HEK293 (cell line): ENCODE measurements around the gene COL18A1.
A peak's percentile ranks its signal among the peaks of the same experiment; 100 is the strongest.

ENCODE experiments used
- GLI4 ChIP-seq: fragments of 450-650 bp; formaldehyde crosslinking; IDR thresholded peaks from 2 replicates; pipeline ENCODE4 v1.5.1; 2016; ENCODE audit warnings: missing biosample characterization, missing genetic modification characterization
- GLIS1 ChIP-seq: fragments of 450-650 bp; formaldehyde crosslinking; IDR thresholded peaks from 2 replicates; pipeline ENCODE4 v1.5.1; 2016; ENCODE audit warnings: missing biosample characterization, missing genetic modification characterization
- IKZF3 ChIP-seq: fragments of 450-650 bp; IDR thresholded peaks from 2 replicates; pipeline ENCODE4 v1.5.0; 2018; ENCODE audit warnings: missing biosample characterization, mild to moderate bottlenecking, missing genetic modification characterization, moderate library complexity
- KLF10 ChIP-seq: fragments of 450-650 bp; IDR thresholded peaks from 2 replicates; pipeline ENCODE4 v1.5.1; 2018; ENCODE audit warnings: missing biosample characterization, mild to moderate bottlenecking, missing genetic modification characterization
- KLF9 ChIP-seq: fragments of 450-650 bp; formaldehyde crosslinking; IDR thresholded peaks from 2 replicates; pipeline ENCODE4 v1.5.1; 2016; ENCODE audit warnings: missing biosample characterization, missing genetic modification characterization, low read depth
- MYNN ChIP-seq: fragments of 450-650 bp; formaldehyde crosslinking; IDR thresholded peaks from 2 replicates; pipeline ENCODE4 v1.5.1; 2016; ENCODE audit warnings: missing biosample characterization, missing genetic modification characterization, borderline replicate concordance
- PRDM1 ChIP-seq: fragments of 450-650 bp; formaldehyde crosslinking; IDR thresholded peaks from 2 replicates; pipeline ENCODE4; 2016; ENCODE audit warnings: missing biosample characterization, missing genetic modification characterization
- REPIN1 ChIP-seq: fragments of 450-650 bp; formaldehyde crosslinking; IDR thresholded peaks from 2 replicates; pipeline ENCODE4 v1.5.1; 2017; ENCODE audit warnings: missing biosample characterization, missing genetic modification characterization, low read depth
- TSHZ1 ChIP-seq: fragments of 450-650 bp; formaldehyde crosslinking; IDR thresholded peaks from 2 replicates; pipeline ENCODE4 v1.5.1; 2016; ENCODE audit warnings: missing biosample characterization, missing genetic modification characterization, borderline replicate concordance
- ZFP3 ChIP-seq: fragments of 450-650 bp; formaldehyde crosslinking; IDR thresholded peaks from 2 replicates; pipeline ENCODE4 v1.5.1; 2016; ENCODE audit warnings: low read depth, missing biosample characterization, missing genetic modification characterization
- ZFP41 ChIP-seq: fragments of 450-650 bp; formaldehyde crosslinking; IDR thresholded peaks from 2 replicates; pipeline ENCODE4 v1.5.1; 2016; ENCODE audit warnings: missing biosample characterization, missing genetic modification characterization, borderline replicate concordance
- ZIC2 ChIP-seq: fragments of 450-650 bp; formaldehyde crosslinking; IDR thresholded peaks from 2 replicates; pipeline ENCODE4 v1.5.1; 2016; ENCODE audit warnings: missing biosample characterization, missing genetic modification characterization
- ZNF223 ChIP-seq: fragments of 450-650 bp; formaldehyde crosslinking; IDR thresholded peaks from 2 replicates; pipeline ENCODE4 v1.5.1; 2016; ENCODE audit warnings: missing biosample characterization, missing genetic modification characterization
- ZNF335 ChIP-seq: fragments of 450-650 bp; formaldehyde crosslinking; conservative IDR thresholded peaks from 2 replicates; pipeline ENCODE4 v1.5.1; 2016; ENCODE audit warnings: missing biosample characterization, missing genetic modification characterization
- ZNF37A ChIP-seq: fragments of 450-650 bp; IDR thresholded peaks from 2 replicates; pipeline ENCODE4 v1.5.1; 2018; ENCODE audit warnings: missing biosample characterization, missing genetic modification characterization
- ZNF426 ChIP-seq: fragments of 450-650 bp; formaldehyde crosslinking; IDR thresholded peaks from 2 replicates; pipeline ENCODE4 v1.5.1; 2017; ENCODE audit warnings: missing biosample characterization, missing genetic modification characterization, mild to moderate bottlenecking, inconsistent platforms, moderate library complexity
- ZNF510 ChIP-seq: fragments of 450-650 bp; formaldehyde crosslinking; IDR thresholded peaks from 2 replicates; pipeline ENCODE4 v1.5.1; 2018; ENCODE audit warnings: mild to moderate bottlenecking, missing genetic modification characterization, missing biosample characterization; ENCODE audit not compliant: insufficient replicate concordance
- ZNF544 ChIP-seq: fragments of 450-650 bp; formaldehyde crosslinking; IDR thresholded peaks from 2 replicates; pipeline ENCODE4 v1.5.0; 2017; ENCODE audit warnings: missing biosample characterization, missing genetic modification characterization
- ZNF548 ChIP-seq: fragments of 450-650 bp; formaldehyde crosslinking; IDR thresholded peaks from 2 replicates; pipeline ENCODE4 v1.5.1; 2016; ENCODE audit warnings: missing biosample characterization, missing genetic modification characterization
- ZNF580 ChIP-seq: fragments of 450-650 bp; formaldehyde crosslinking; IDR thresholded peaks from 2 replicates; pipeline ENCODE4 v1.5.1; 2016; ENCODE audit warnings: missing biosample characterization, missing genetic modification characterization
- ZNF621 ChIP-seq: fragments of 450-650 bp; formaldehyde crosslinking; IDR thresholded peaks from 2 replicates; pipeline ENCODE4 v1.5.1; 2017; ENCODE audit warnings: missing biosample characterization, missing genetic modification characterization
- ZNF670 ChIP-seq: fragments of 450-650 bp; formaldehyde crosslinking; IDR thresholded peaks from 2 replicates; pipeline ENCODE4 v1.5.1; 2016; ENCODE audit warnings: missing biosample characterization, missing genetic modification characterization, low read depth
- ZNF776 ChIP-seq: fragments of 450-650 bp; formaldehyde crosslinking; IDR thresholded peaks from 2 replicates; pipeline ENCODE4 v1.5.0; 2017; ENCODE audit warnings: missing biosample characterization, missing genetic modification characterization, borderline replicate concordance
- ZNF777 ChIP-seq: fragments of 450-650 bp; formaldehyde crosslinking; IDR thresholded peaks from 2 replicates; pipeline ENCODE4 v1.5.1; 2017; ENCODE audit warnings: missing biosample characterization, missing genetic modification characterization, borderline replicate concordance
- ZNF830 ChIP-seq: fragments of 450-650 bp; IDR thresholded peaks from 2 replicates; pipeline ENCODE4 v1.5.0; 2018; ENCODE audit warnings: missing biosample characterization, missing genetic modification characterization, low read depth, mild to moderate bottlenecking, moderate library complexity
- ZSCAN18 ChIP-seq: fragments of 450-650 bp; formaldehyde crosslinking; IDR thresholded peaks from 2 replicates; pipeline ENCODE4 v1.5.1; 2016; ENCODE audit warnings: missing biosample characterization, missing genetic modification characterization
- ZSCAN30 ChIP-seq: fragments of 450-650 bp; IDR thresholded peaks from 2 replicates; pipeline ENCODE4 v1.5.1; 2018; ENCODE audit warnings: missing biosample characterization, mild to moderate bottlenecking, missing genetic modification characterization, moderate library complexity
- TF ChIP-seq, protein P1 (sequence below): fragments of 450-650 bp; formaldehyde crosslinking; IDR thresholded peaks from 2 replicates; pipeline ENCODE4 v1.5.1; 2017; ENCODE audit warnings: missing biosample characterization, missing genetic modification characterization
- TF ChIP-seq, protein P2 (sequence below): fragments of 450-650 bp; formaldehyde crosslinking; optimal IDR thresholded peaks from 2 replicates; pipeline ENCODE3; 2016; ENCODE audit warnings: missing biosample characterization, mild to moderate bottlenecking, missing genetic modification characterization
- TF ChIP-seq, protein P3 (sequence below): fragments of 450-650 bp; formaldehyde crosslinking; IDR thresholded peaks from 2 replicates; pipeline ENCODE4 v1.5.1; 2017; ENCODE audit warnings: missing biosample characterization, missing genetic modification characterization

Gene COL18A1

GRCh38 chr21:45541221-45542039 is 136.5 kb downstream of the COL18A1 start (continued):
- TF ChIP-seq ZNF777 (tag by site-specific recombination): no peak
- no peak for TF ChIP-seq REPIN1 (tag by site-specific recombination)
- TF ChIP-seq TSHZ1 (tag by site-specific recombination): no peak
- no peak for TF ChIP-seq PRDM1 (tag by site-specific recombination)
- peak; percentile 63; the same call in 1 of the 2 replicates for TF ChIP-seq KLF10 (tag by site-specific recombination)
- TF ChIP-seq ZNF548 (tag by site-specific recombination): no peak
- TF ChIP-seq ZNF223 (tag by site-specific recombination): no peak
- TF ChIP-seq, protein P1, sequence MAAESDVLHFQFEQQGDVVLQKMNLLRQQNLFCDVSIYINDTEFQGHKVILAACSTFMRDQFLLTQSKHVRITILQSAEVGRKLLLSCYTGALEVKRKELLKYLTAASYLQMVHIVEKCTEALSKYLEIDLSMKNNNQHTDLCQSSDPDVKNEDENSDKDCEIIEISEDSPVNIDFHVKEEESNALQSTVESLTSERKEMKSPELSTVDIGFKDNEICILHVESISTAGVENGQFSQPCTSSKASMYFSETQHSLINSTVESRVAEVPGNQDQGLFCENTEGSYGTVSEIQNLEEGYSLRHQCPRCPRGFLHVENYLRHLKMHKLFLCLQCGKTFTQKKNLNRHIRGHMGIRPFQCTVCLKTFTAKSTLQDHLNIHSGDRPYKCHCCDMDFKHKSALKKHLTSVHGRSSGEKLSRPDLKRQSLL (tag by site-specific recombination): no peak
- no peak for TF ChIP-seq ZNF776 (tag by site-specific recombination)
- TF ChIP-seq ZNF670 (tag by site-specific recombination): no peak
- no peak for TF ChIP-seq ZSCAN18 (tag by site-specific recombination)
- TF ChIP-seq ZSCAN30 (tag by site-specific recombination): no peak
- TF ChIP-seq GLIS1 (tag by site-specific recombination): peak; percentile 85
- TF ChIP-seq GLI4 (tag by site-specific recombination): no peak
- no peak for TF ChIP-seq ZFP3 (tag by site-specific recombination)
- TF ChIP-seq, protein P2, sequence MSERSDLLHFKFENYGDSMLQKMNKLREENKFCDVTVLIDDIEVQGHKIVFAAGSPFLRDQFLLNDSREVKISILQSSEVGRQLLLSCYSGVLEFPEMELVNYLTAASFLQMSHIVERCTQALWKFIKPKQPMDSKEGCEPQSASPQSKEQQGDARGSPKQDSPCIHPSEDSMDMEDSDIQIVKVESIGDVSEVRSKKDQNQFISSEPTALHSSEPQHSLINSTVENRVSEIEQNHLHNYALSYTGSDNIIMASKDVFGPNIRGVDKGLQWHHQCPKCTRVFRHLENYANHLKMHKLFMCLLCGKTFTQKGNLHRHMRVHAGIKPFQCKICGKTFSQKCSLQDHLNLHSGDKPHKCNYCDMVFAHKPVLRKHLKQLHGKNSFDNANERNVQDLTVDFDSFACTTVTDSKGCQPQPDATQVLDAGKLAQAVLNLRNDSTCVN (tag by site-specific recombination): peak; percentile 59
- peak; percentile 88 for TF ChIP-seq ZNF335
- no peak for TF ChIP-seq ZFP41
- TF ChIP-seq ZNF510 (tag by site-specific recombination): no peak
- no peak for TF ChIP-seq ZNF830
- no peak for TF ChIP-seq MYNN (tag by site-specific recombination)
- TF ChIP-seq, protein P3, sequence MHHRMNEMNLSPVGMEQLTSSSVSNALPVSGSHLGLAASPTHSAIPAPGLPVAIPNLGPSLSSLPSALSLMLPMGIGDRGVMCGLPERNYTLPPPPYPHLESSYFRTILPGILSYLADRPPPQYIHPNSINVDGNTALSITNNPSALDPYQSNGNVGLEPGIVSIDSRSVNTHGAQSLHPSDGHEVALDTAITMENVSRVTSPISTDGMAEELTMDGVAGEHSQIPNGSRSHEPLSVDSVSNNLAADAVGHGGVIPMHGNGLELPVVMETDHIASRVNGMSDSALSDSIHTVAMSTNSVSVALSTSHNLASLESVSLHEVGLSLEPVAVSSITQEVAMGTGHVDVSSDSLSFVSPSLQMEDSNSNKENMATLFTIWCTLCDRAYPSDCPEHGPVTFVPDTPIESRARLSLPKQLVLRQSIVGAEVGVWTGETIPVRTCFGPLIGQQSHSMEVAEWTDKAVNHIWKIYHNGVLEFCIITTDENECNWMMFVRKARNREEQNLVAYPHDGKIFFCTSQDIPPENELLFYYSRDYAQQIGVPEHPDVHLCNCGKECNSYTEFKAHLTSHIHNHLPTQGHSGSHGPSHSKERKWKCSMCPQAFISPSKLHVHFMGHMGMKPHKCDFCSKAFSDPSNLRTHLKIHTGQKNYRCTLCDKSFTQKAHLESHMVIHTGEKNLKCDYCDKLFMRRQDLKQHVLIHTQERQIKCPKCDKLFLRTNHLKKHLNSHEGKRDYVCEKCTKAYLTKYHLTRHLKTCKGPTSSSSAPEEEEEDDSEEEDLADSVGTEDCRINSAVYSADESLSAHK (tag by site-specific recombination): no peak
- no peak for TF ChIP-seq ZNF37A
- no peak for TF ChIP-seq ZNF544 (tag by site-specific recombination)
- TF ChIP-seq ZNF621 (tag by site-specific recombination): no peak
- peak; percentile 67 for TF ChIP-seq IKZF3 (tag by site-specific recombination)
- no peak for TF ChIP-seq ZNF426 (tag by site-specific recombination)
- TF ChIP-seq ZIC2: peak; percentile 50
- TF ChIP-seq ZNF580 (tag by site-specific recombination): no peak
- peak; percentile 64 for TF ChIP-seq KLF9 (tag by site-specific recombination)
